ENCODE results near the gene TBK1. TPM values are rescaled to one million over a fixed set of nuclear protein-coding genes. Genes with fewer than 3 reads are reported as not detected.

The TBK1 gene
- 29.1 and 40.3 TPM in 2 replicates for total RNA-seq

GRCh38 chr12:64451687-64452558, at the start of gene TBK1:
Gene TBK1, plus strand, starts transcription at chr12:64452120. Its CDS starts 3,751 bp downstream, at chr12:64455871.

GRCh38 chr12:64403707-64404469, 48.0 kb upstream of the TBK1 start, which contains the start of gene XPOT:
Gene XPOT, plus strand, starts transcription at chr12:64404392. Its CDS starts 5,644 bp downstream, at chr12:64410036.

Other genes starting within 250 kb of the TBK1 start
- 8.6 and 9.3 TPM in 2 replicates for gene KICS2, start 229.8 kb upstream of the TBK1 start, total RNA-seq
- gene C12orf56, start 61.4 kb upstream of the TBK1 start, total RNA-seq: 0.19 and 0.28 TPM in 2 replicates
- gene XPOT, start 47.7 kb upstream of the TBK1 start, total RNA-seq: 99.3 and 121 TPM in 2 replicates
- 22.2 and 29.3 TPM in 2 replicates for gene RASSF3, start 158.4 kb downstream of the TBK1 start, total RNA-seq